NCI-H146 (cell line): ENCODE data around the gene MCM3AP.

Experiments used
- DNase-seq: peaks from one replicate; lab custom pipeline; 2025; lab: John Stamatoyannopoulos, UW

Gene MCM3AP

GRCh38 chr21:46285206-46285661 lies at the start of gene MCM3AP:
TSS of gene MCM3AP (minus strand) at chr21:46285611. CDS start at chr21:46285286, 325 bp downstream.
- no peak for DNase-seq

GRCh38 chr21:46334351-46335140 lies 49.1 kb upstream of the MCM3AP start:
- DNase-seq = no peak

- DNase-seq = no peak
These were observed 44.4 kb upstream of the MCM3AP start for GRCh38 chr21:46329796-46330195.

- DNase-seq = no peak
These were observed 42.7 kb upstream of the MCM3AP start for GRCh38 chr21:46328151-46328550.

- DNase-seq = no peak
These were observed 42.3 kb upstream of the MCM3AP start for GRCh38 chr21:46327711-46328110.

GRCh38 chr21:46326110-46326703 lies 40.8 kb upstream of the MCM3AP start:
- peak; percentile 64 for DNase-seq

- DNase-seq = peak; percentile 46
These were observed 39.9 kb upstream of the MCM3AP start for GRCh38 chr21:46325073-46325912.

GRCh38 chr21:46324390-46325072 lies 39.1 kb upstream of the MCM3AP start:
- peak; percentile 72 for DNase-seq

- peak; percentile 95 for DNase-seq
These were observed 38.4 kb upstream of the MCM3AP start, which contains the start of the genes C21orf58 and PCNT for GRCh38 chr21:46323710-46324389. TSS of gene C21orf58 (minus strand) at chr21:46323870. CDS start at chr21:46322738, 1,132 bp downstream. TSS of gene PCNT (plus strand) at chr21:46324156. CDS start at chr21:46324229, 73 bp downstream.

- peak; percentile 25 for DNase-seq
These were observed 37.9 kb upstream of the MCM3AP start for GRCh38 chr21:46323227-46323709.

GRCh38 chr21:46322351-46323226 lies 37.2 kb upstream of the MCM3AP start:
- DNase-seq = peak; percentile 26

GRCh38 chr21:46320331-46320801 lies 35.0 kb upstream of the MCM3AP start:
- no peak for DNase-seq

GRCh38 chr21:46319186-46319585 lies 33.8 kb upstream of the MCM3AP start:
- no peak for DNase-seq

- no peak for DNase-seq
These were observed 33.0 kb upstream of the MCM3AP start for GRCh38 chr21:46318464-46318845.

- DNase-seq = peak; percentile 90
These were observed 32.5 kb upstream of the MCM3AP start for GRCh38 chr21:46317710-46318463.

- DNase-seq = no peak
These were observed 31.4 kb upstream of the MCM3AP start for GRCh38 chr21:46316708-46317324.

- no peak for DNase-seq
These were observed 29.1 kb upstream of the MCM3AP start for GRCh38 chr21:46314441-46315020.

GRCh38 chr21:46312949-46313348 lies 27.5 kb upstream of the MCM3AP start:
- DNase-seq = no peak
